HepG2 (cell line): Measurements from ENCODE around the gene MMP24OS. TPM values are rescaled to one million over a fixed set of nuclear protein-coding genes. Genes with fewer than 3 reads are reported as not detected.

Experiments
- ATAC-seq: fragments of 200-7000 bp; cut with Tn5 transposase; 3 replicates; pipeline ENCODE4 v1.9.1; 2020; ENCODE audit warnings: mild to moderate bottlenecking, moderate library complexity
- BruUV-seq: library from RNA; stranded (reverse); fragments of 400-500 nt; replicated peaks from 2 replicates; lab custom pipeline; 2021; lab: Mats Ljungman, UMichigan
- CTCF ChIA-PET: fragments of 300-600 bp; formaldehyde crosslinking; extraction: SDS; loops from one replicate; lab custom pipeline; 2021; ENCODE audit warnings: low total read pairs, inconsistent platforms, low intra/inter-chr PET ratio; lab: Yijun Ruan, JAX
- POLR2A ChIA-PET: fragments of 350-600 bp; sonication (Branson Sonifier 250); formaldehyde crosslinking; loops from one replicate; lab custom pipeline; 2020; ENCODE audit warnings: antibody characterized with exemption, inconsistent platforms; lab: Yijun Ruan, JAX
- DNase-seq: peaks from one replicate; pipeline ENCODE4 v3.0.0-alpha.2; 2015; ENCODE audit warnings: low spot score
- FAIRE-seq: peaks from 3 replicates; lab custom pipeline; 2011; peaks lifted over from hg19 to GRCh38; lab: Jason Lieb, UNC
- H2AFZ ChIP-seq: one replicate; pipeline ENCODE4 v1.6.1; 2011; ENCODE audit warnings: low read length, inconsistent platforms
- H3K27ac ChIP-seq: fragments of 300-600 bp; 3 replicates; pipeline ENCODE4 v1.8.0; 2011; ENCODE audit warnings: mixed run types, mild to moderate bottlenecking, mixed read lengths, low read length, inconsistent platforms; ENCODE audit not compliant: insufficient read depth; ENCODE audit errors: extremely low read length
- H3K27me3 ChIP-seq, 2 experiments: fragments of 200-600 bp in 1 of 2; 2 replicates in 1 of 2; 3 replicates in 1 of 2; pipeline versions ENCODE4 v1.6.0 to v1.8.0; 2011; ENCODE audit warnings: low read length in 2 of 2, mild to moderate bottlenecking in 2 of 2, moderate library complexity in 2 of 2, inconsistent platforms in 1 of 2; ENCODE audit not compliant: insufficient read depth in 2 of 2, control insufficient read depth in 1 of 2
- H3K36me3 ChIP-seq, 2 experiments: fragments of 200-600 bp in 1 of 2; replicated peaks in 1 of 2; 2 replicates in 1 of 2; 3 replicates in 1 of 2; pipeline versions ENCODE4 v1.5.1 to v1.8.0; 2011; ENCODE audit warnings: low read length in 2 of 2, inconsistent platforms in 1 of 2; ENCODE audit not compliant: insufficient read depth in 2 of 2, control insufficient read depth in 1 of 2
- H3K4me1 ChIP-seq: 2 replicates; pipeline ENCODE4 v1.5.1; 2012; ENCODE audit warnings: low read length, inconsistent platforms; ENCODE audit not compliant: insufficient read depth
- H3K4me2 ChIP-seq: 2 replicates; pipeline ENCODE4 v1.6.0; 2011; ENCODE audit warnings: low read depth, low read length, inconsistent platforms
- H3K4me3 ChIP-seq, 3 experiments: fragments of 200-600 bp in 1 of 3; sonication (generic), shearing (Covaris generic) in 1 of 3; replicated peaks in 1 of 3; 2 replicates each; pipeline ENCODE4 v1.5.1; 2011 to 2016; ENCODE audit warnings: low read length in 3 of 3, inconsistent platforms in 2 of 3, low read depth in 2 of 3, mild to moderate bottlenecking in 2 of 3, control low read depth in 1 of 3, mixed read lengths in 1 of 3; ENCODE audit not compliant: insufficient read depth in 1 of 3
- H3K79me2 ChIP-seq: one replicate; pipeline ENCODE4 v1.6.1; 2011; ENCODE audit warnings: low read length, inconsistent platforms; ENCODE audit not compliant: insufficient read depth
- H3K9ac ChIP-seq: 2 replicates; pipeline ENCODE4 v1.6.0; 2011; ENCODE audit warnings: mild to moderate bottlenecking, low read depth, low read length, inconsistent platforms; ENCODE audit not compliant: insufficient read depth
- H3K9me3 ChIP-seq: 2 replicates; pipeline ENCODE4 v1.5.1; 2012; ENCODE audit warnings: mild to moderate bottlenecking, low read length
- H4K20me1 ChIP-seq: 2 replicates; pipeline ENCODE4 v1.6.0; 2011; ENCODE audit warnings: inconsistent platforms, mild to moderate bottlenecking, low read length, moderate library complexity; ENCODE audit not compliant: insufficient read depth
- E2F1 ChIP-seq: sonication (generic); formaldehyde crosslinking; IDR thresholded peaks from 2 replicates; pipeline ENCODE4 v1.5.0; 2020; ENCODE audit warnings: missing genetic modification reagents
- HDAC2 ChIP-seq: sonication (generic); formaldehyde crosslinking; IDR thresholded peaks from 2 replicates; pipeline ENCODE4 v1.4.0; 2020; ENCODE audit warnings: missing genetic modification reagents
- MLXIP ChIP-seq: sonication (generic); formaldehyde crosslinking; IDR thresholded peaks from 2 replicates; pipeline ENCODE4 v1.9.0; 2021; ENCODE audit warnings: missing genetic modification reagents, borderline replicate concordance
- MTA3 ChIP-seq: sonication (generic); formaldehyde crosslinking; IDR thresholded peaks from 2 replicates; pipeline ENCODE4 v1.4.0; 2020; ENCODE audit warnings: missing genetic modification reagents
- PITX1 ChIP-seq: sonication (generic); formaldehyde crosslinking; IDR thresholded peaks from 2 replicates; pipeline ENCODE4 v1.5.1; 2020; ENCODE audit warnings: mild to moderate bottlenecking, missing genetic modification reagents
- POLR2G ChIP-seq: fragments of 200-400 bp; formaldehyde crosslinking; IDR thresholded peaks from 2 replicates; pipeline ENCODE4 v1.6.1; 2018; ENCODE audit warnings: mild to moderate bottlenecking, low read depth, low read length, moderate library complexity
- PRMT3 ChIP-seq: sonication (generic); formaldehyde crosslinking; IDR thresholded peaks from 2 replicates; pipeline ENCODE4 v1.8.1; 2022; ENCODE audit warnings: low read depth, mild to moderate bottlenecking, moderate library complexity, missing genetic modification reagents, borderline replicate concordance
- ZBTB21 ChIP-seq: sonication (generic); formaldehyde crosslinking; IDR thresholded peaks from 2 replicates; pipeline ENCODE4 v1.4.0; 2020; ENCODE audit warnings: missing genetic modification reagents
- ZNF121 ChIP-seq: sonication (generic); formaldehyde crosslinking; IDR thresholded peaks from 2 replicates; pipeline ENCODE4 v1.5.0; 2020; ENCODE audit warnings: mild to moderate bottlenecking, missing genetic modification reagents
- ZNF3 ChIP-seq: IDR thresholded peaks from 2 replicates; pipeline ENCODE4 v1.7.0; 2017; ENCODE audit warnings: inconsistent platforms
- ZNF7 ChIP-seq: IDR thresholded peaks from 2 replicates; pipeline ENCODE4 v1.6.1; 2016; ENCODE audit warnings: missing biosample characterization, missing genetic modification reagents
- ZNF777 ChIP-seq: sonication (generic); formaldehyde crosslinking; IDR thresholded peaks from 2 replicates; pipeline ENCODE4 v1.4.0; 2020; ENCODE audit warnings: missing genetic modification reagents
- ZXDC ChIP-seq: sonication (generic); formaldehyde crosslinking; IDR thresholded peaks from 2 replicates; pipeline ENCODE4 v1.5.0; 2020; ENCODE audit warnings: mild to moderate bottlenecking, missing genetic modification reagents
- WGBS: methylation state at CpG from one replicate; pipeline ENCODE4 v1.1.6; 2017; ENCODE audit warnings: low lambda C conversion rate; 5-methylcytosine and 5-hydroxymethylcytosine counted together
- in situ Hi-C: cut with HindIII; loops from 2 replicates; pipeline ENCODE4 v1.10.0; 2017; ENCODE audit warnings: low pct_unique_long_range_greater_than_20kb; ENCODE audit not compliant: extremely low pct_ligation_motif_present
- intact Hi-C: fragments of 100-400 bp; cut with micrococcal nuclease; formaldehyde crosslinking; loops from one replicate; pipeline ENCODE4 v1.10.0; 2022; ENCODE audit not compliant: unreplicated experiment
- polyA plus RNA-seq, 8 experiments: library from polyadenylated mRNA; depleted of rRNA in 3 of 8; stranded (reverse) in 7 of 8; unstranded in 1 of 8; fragments of >200 nt; fragmentation: Illumina TruSeq in 4 of 8; extraction: Trizol in 4 of 8; gene quantifications; 2 replicates each; pipeline versions ENCODE4 v1.2.1 to v1.2.3, GENCODE V29; 2011 to 2016; ENCODE audit warnings: low read depth in 4 of 8, missing spikeins in 1 of 8, mixed read lengths in 1 of 8; ENCODE audit not compliant: insufficient read depth in 1 of 8
- total RNA-seq, 5 experiments: library from RNA; depleted of rRNA; stranded (reverse); fragments of >200 nt; fragmentation: Illumina TruSeq; extraction: Trizol; gene quantifications; 2 replicates each; pipeline ENCODE4 v1.2.3, GENCODE V29; 2016; ENCODE audit warnings: low read depth in 1 of 5
- TF ChIP-seq, protein P1 (sequence below): sonication (generic); formaldehyde crosslinking; IDR thresholded peaks from 2 replicates; pipeline ENCODE4 v1.4.0; 2020; ENCODE audit warnings: mild to moderate bottlenecking, missing genetic modification reagents

MMP24OS gene
- total and polyA plus RNA-seq, 2 of the 13 experiments (the other 11 are each of a cell fraction or from before 2014, with no cell fraction given) = 6.0 to 8.5 TPM

DNA sequence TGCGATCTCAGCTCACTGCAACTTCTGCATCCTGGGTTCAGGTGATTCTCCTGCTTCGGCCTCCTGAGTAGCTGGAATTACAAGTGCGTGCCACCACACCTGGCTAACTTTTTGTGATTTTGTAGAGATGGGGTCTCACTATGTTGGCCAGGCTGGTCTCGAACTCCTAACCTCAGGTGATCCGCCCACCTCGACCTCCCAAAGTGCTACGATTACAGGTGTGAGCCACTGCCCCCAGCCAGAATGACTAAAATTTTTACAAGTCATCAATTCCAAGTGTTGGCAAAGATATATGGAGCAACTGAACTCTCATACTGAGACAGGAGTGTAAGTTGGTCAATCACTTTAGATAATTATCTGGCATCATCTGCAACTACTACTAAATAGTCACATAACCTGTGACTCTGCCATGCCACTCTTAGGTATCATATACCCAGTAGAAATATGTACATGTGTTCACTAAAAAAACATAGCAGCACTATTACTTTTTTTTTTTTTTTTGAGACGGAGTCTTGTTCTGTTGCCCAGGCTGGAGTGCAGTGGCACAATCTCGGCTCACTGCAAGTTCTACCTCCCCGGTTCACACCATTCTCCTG is 3.7 kb upstream of the MMP24OS start:
- Histone ChIP-seq H3K79me2 (peaks cover 45% of the 10 kb centered on the region), H3K36me3 (peaks cover 27 to 52% of the 10 kb centered on the region in 2 experiments), H3K9me3 (no peaks in the 10 kb centered on the region), H3K27me3 (no peaks in the 10 kb centered on the region; a peak in 1 of 5 replicates), H2AFZ (no peak overlapping the region), H3K9ac (no peak overlapping the region), H3K4me1 (peaks cover 56% of the 10 kb centered on the region), H4K20me1 (peaks cover 33% of the 10 kb centered on the region), H3K4me3 (no peak overlapping the region), H3K4me2 (no peak overlapping the region), H3K27ac (no peak overlapping the region)
- WGBS = 96% methylated on average over 10 of the region's 10 CpGs
- no peak for DNase-seq
- CTCF ChIA-PET = no interaction called here
- in situ Hi-C loops = no loop called here
- FAIRE-seq = no peak
- POLR2A ChIA-PET = interaction anchor here (0.6 to 3.5 kb wide), 4 partner anchors 9 to 134 kb away, joined by 3 to 80 read pairs (median 3); partner anchors contain the start of gene EDEM2
- no peak for ATAC-seq
- intact Hi-C loops = no loop called here
- BruUV-seq = no TSS peak
- TF ChIP-seq POLR2G = 0 out of 2 replicates have a peak, but pooled peaks have one; percentile 26
- peak; percentile 94 for TF ChIP-seq ZNF121 (CRISPR knock-in tag)
- TF ChIP-seq ZXDC (CRISPR knock-in tag) = no peak
- TF ChIP-seq MLXIP (CRISPR knock-in tag) = no peak
- TF ChIP-seq PITX1 (CRISPR knock-in tag) = no peak
- peak; percentile 80 for TF ChIP-seq ZNF7 (CRISPR knock-in tag)
- TF ChIP-seq E2F1 (CRISPR knock-in tag) = no peak
- TF ChIP-seq ZNF3 (CRISPR knock-in tag) = 0 out of 2 replicates have a peak, but pooled peaks have one; percentile 66
- TF ChIP-seq ZBTB21 (CRISPR knock-in tag) = no peak
- TF ChIP-seq HDAC2 (CRISPR knock-in tag) = no peak
- TF ChIP-seq, protein P1, sequence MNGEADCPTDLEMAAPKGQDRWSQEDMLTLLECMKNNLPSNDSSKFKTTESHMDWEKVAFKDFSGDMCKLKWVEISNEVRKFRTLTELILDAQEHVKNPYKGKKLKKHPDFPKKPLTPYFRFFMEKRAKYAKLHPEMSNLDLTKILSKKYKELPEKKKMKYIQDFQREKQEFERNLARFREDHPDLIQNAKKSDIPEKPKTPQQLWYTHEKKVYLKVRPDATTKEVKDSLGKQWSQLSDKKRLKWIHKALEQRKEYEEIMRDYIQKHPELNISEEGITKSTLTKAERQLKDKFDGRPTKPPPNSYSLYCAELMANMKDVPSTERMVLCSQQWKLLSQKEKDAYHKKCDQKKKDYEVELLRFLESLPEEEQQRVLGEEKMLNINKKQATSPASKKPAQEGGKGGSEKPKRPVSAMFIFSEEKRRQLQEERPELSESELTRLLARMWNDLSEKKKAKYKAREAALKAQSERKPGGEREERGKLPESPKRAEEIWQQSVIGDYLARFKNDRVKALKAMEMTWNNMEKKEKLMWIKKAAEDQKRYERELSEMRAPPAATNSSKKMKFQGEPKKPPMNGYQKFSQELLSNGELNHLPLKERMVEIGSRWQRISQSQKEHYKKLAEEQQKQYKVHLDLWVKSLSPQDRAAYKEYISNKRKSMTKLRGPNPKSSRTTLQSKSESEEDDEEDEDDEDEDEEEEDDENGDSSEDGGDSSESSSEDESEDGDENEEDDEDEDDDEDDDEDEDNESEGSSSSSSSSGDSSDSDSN (CRISPR knock-in tag) = no peak
- TF ChIP-seq ZNF777 = 0 out of 2 replicates have a peak, but pooled peaks have one; percentile 14
- no peak for TF ChIP-seq PRMT3
- TF ChIP-seq MTA3 (CRISPR knock-in tag) = no peak
